ENCODE data around the gene SSNA1. TPM values are rescaled to one million over a fixed set of nuclear protein-coding genes. Genes with fewer than 3 reads are reported as not detected.

SSNA1 gene
- total RNA-seq, 4 donors from 2014 or later: 26.7 to 69.3 (median 55.8) TPM

- TF ChIP-seq CTCF (IDR thresholded peaks at IDR 0.05; ENCODE audit: low read depth): no peak
These were observed 17.9 kb upstream of the SSNA1 start for GRCh38 chr9:137170486-137171148.

GRCh38 chr9:137171149-137171900, 17.2 kb upstream of the SSNA1 start:
- TF ChIP-seq CTCF (IDR thresholded peaks at IDR 0.05; ENCODE audit: low read depth): no peak

- no peak for TF ChIP-seq CTCF (IDR thresholded peaks at IDR 0.05; ENCODE audit: low read depth)
These were observed 15.3 kb upstream of the SSNA1 start for GRCh38 chr9:137172901-137173795.

- TF ChIP-seq CTCF (IDR thresholded peaks at IDR 0.05; ENCODE audit: low read depth): no peak
These were observed 14.4 kb upstream of the SSNA1 start for GRCh38 chr9:137173796-137174664.

- TF ChIP-seq CTCF (IDR thresholded peaks at IDR 0.05; ENCODE audit: low read depth): no peak
These were observed 13.7 kb upstream of the SSNA1 start for GRCh38 chr9:137174722-137175293.

GRCh38 chr9:137175345-137175961, 13.0 kb upstream of the SSNA1 start:
- no peak for TF ChIP-seq CTCF (IDR thresholded peaks at IDR 0.05; ENCODE audit: low read depth)
